A673 (cell line): ENCODE results near the gene FAM98A. TPM values are rescaled to one million over a fixed set of nuclear protein-coding genes. Genes with fewer than 3 reads are reported as not detected.

Experiments used
- BruUV-seq: library from RNA; stranded (reverse); fragments of 400-500 nt; replicated peaks from 2 replicates; lab custom pipeline; 2021; lab: Mats Ljungman, UMichigan
- CTCF ChIA-PET: fragments of 300-600 bp; sonication (Branson Sonifier 250); formaldehyde crosslinking; loops from one replicate; lab custom pipeline; 2022; ENCODE audit warnings: antibody characterized with exemption; lab: Charles Lee
- POLR2A ChIA-PET: fragments of 300-600 bp; sonication (Branson Sonifier 250); formaldehyde crosslinking; loops from one replicate; lab custom pipeline; 2022; ENCODE audit warnings: antibody characterized with exemption; ENCODE audit not compliant: low non-redundant PET; lab: Charles Lee
- DNase-seq: peaks from one replicate; pipeline ENCODE4 v3.0.0-alpha.2; 2015; ENCODE audit warnings: low spot score
- H3K27ac ChIP-seq: fragments of 200-600 bp; sonication (generic); 2 replicates; pipeline ENCODE4 v1.5.1; 2016; ENCODE audit warnings: mixed run types, low read depth, mild to moderate bottlenecking, mixed read lengths, antibody characterized with exemption, low read length; ENCODE audit not compliant: poor library complexity, severe bottlenecking
- H3K27me3 ChIP-seq: fragments of 200-600 bp; sonication (generic); replicated peaks from 2 replicates; pipeline ENCODE4 v1.6.1; 2017; ENCODE audit warnings: mixed run types, low read depth, mild to moderate bottlenecking, mixed read lengths, antibody characterized with exemption, low read length; ENCODE audit not compliant: insufficient read depth, poor library complexity
- H3K36me3 ChIP-seq: fragments of 200-600 bp; sonication (generic); 2 replicates; pipeline ENCODE4 v1.6.1; 2016; ENCODE audit warnings: mixed run types, mild to moderate bottlenecking, mixed read lengths, antibody characterized with exemption, low read length; ENCODE audit not compliant: insufficient read depth, poor library complexity, severe bottlenecking
- H3K4me1 ChIP-seq: fragments of 200-600 bp; sonication (generic); 2 replicates; pipeline ENCODE4 v1.6.1; 2017; ENCODE audit warnings: mixed run types, mild to moderate bottlenecking, mixed read lengths, antibody characterized with exemption, low read length; ENCODE audit not compliant: insufficient read depth, poor library complexity, severe bottlenecking
- H3K4me3 ChIP-seq: fragments of 200-600 bp; sonication (generic); 2 replicates; pipeline ENCODE4 v1.5.1; 2016; ENCODE audit warnings: low read depth, mixed run types, mild to moderate bottlenecking, mixed read lengths, low read length; ENCODE audit not compliant: poor library complexity, severe bottlenecking
- H3K9me3 ChIP-seq: fragments of 200-600 bp; sonication (generic); 2 replicates; pipeline ENCODE4 v1.6.1; 2016; ENCODE audit warnings: mixed run types, low read depth, mild to moderate bottlenecking, mixed read lengths, antibody characterized with exemption, low read length; ENCODE audit not compliant: poor library complexity, severe bottlenecking
- EZH2 ChIP-seq: fragments of 200-600 bp; sonication (generic); IDR thresholded peaks from 2 replicates; pipeline ENCODE4 v1.6.1; 2017; ENCODE audit warnings: borderline replicate concordance, low read depth, mild to moderate bottlenecking, mixed read lengths, antibody characterized with exemption, low read length; ENCODE audit not compliant: poor library complexity, severe bottlenecking
- intact Hi-C: fragments of 100-400 bp; cut with micrococcal nuclease; formaldehyde crosslinking; loops from one replicate; pipeline ENCODE4 v1.10.0; 2022; ENCODE audit not compliant: unreplicated experiment
- total RNA-seq: library from RNA; stranded (reverse); gene quantifications from 2 replicates; pipeline ENCODE4 v1.2.3, GENCODE V29; 2021
- TF ChIP-seq, protein P1 (sequence below): fragments of 300-800, 200-600 bp; sonication (generic); conservative IDR thresholded peaks from 2 replicates; pipeline ENCODE4 v1.5.1; 2017; ENCODE audit warnings: low read depth, mild to moderate bottlenecking, antibody characterized with exemption, low read length, moderate library complexity, mixed read lengths

FAM98A gene
- total RNA-seq, 1 experiment from 2014 or later = 64.7 TPM

DNA sequence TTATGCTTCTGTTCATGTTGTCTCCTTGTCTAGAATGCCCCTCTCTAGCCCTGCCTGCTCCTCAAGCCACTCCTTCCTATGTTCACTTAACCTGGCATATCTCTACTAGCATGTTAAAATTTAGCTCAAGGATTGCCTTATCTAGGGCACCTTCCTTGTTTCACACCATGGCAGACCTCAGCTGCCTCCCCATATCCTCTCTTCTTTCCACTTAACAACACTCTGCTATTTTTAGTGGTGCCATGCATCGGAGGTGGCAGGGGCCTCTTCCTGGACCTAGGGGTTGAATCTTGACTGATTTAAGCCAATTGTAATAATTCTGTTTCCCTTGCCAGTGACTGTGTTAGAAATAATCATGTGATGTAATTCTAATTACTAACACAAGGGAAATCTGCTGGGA, 36.9 kb upstream of the FAM98A start:
- no peak overlapping the region for H3K4me3 ChIP-seq
- no peak overlapping the region for H3K27ac ChIP-seq
- BruUV-seq = no TSS peak
- intact Hi-C loops = no loop called here
- H3K27me3 ChIP-seq = peaks cover 11% of the 10 kb centered on the region
- H3K4me1 ChIP-seq = no peaks in the 10 kb centered on the region
- ChIA-PET POLR2A (no interaction called here), CTCF (no interaction called here)
- TF ChIP-seq EZH2 = no peak
- TF ChIP-seq, protein P1, sequence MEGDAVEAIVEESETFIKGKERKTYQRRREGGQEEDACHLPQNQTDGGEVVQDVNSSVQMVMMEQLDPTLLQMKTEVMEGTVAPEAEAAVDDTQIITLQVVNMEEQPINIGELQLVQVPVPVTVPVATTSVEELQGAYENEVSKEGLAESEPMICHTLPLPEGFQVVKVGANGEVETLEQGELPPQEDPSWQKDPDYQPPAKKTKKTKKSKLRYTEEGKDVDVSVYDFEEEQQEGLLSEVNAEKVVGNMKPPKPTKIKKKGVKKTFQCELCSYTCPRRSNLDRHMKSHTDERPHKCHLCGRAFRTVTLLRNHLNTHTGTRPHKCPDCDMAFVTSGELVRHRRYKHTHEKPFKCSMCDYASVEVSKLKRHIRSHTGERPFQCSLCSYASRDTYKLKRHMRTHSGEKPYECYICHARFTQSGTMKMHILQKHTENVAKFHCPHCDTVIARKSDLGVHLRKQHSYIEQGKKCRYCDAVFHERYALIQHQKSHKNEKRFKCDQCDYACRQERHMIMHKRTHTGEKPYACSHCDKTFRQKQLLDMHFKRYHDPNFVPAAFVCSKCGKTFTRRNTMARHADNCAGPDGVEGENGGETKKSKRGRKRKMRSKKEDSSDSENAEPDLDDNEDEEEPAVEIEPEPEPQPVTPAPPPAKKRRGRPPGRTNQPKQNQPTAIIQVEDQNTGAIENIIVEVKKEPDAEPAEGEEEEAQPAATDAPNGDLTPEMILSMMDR = no peak
- DNase-seq = no peak
- no peaks in the 10 kb centered on the region for H3K36me3 ChIP-seq
- no peaks in the 10 kb centered on the region for H3K9me3 ChIP-seq

DNA sequence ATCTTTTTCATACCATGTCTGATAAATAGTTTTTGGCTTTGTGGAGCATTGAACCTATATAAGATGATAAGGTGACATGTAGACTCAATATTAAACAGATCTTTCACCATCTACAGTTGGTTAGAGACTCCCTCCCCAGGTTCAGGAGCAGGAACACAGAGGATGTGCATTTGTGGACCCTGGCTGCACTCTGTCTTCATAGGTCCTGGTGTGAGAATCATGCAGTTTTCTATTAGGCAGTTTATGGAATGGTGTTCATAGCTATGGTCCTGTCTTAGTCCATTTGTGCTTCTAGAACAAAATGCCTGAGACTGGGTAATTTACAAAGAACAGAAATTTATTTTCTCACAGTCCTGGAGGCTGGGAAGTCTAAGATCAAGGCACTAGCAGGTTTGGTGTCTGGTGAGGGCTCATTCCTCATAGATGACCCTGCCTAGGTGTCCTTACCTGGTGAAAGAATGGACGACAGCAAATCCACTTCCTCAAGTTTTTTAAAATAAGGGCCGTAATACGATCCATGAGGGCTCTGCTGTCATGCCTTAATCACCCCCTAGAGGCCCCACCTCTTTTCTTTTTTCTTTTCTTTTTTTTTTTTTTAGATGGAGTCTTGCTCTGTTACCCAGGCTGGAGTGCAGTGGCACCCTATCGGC, 35.3 kb upstream of the FAM98A start:
- Histone ChIP-seq H3K27ac (no peak overlapping the region), H3K36me3 (no peaks in the 10 kb centered on the region), H3K27me3 (peaks cover 3% of the 10 kb centered on the region), H3K9me3 (no peaks in the 10 kb centered on the region), H3K4me1 (no peaks in the 10 kb centered on the region), H3K4me3 (no peak overlapping the region)
- DNase-seq = no peak
- CTCF ChIA-PET = no interaction called here
- BruUV-seq = no TSS peak
- POLR2A ChIA-PET = no interaction called here
- intact Hi-C loops = no loop called here
- TF ChIP-seq EZH2 = no peak

DNA sequence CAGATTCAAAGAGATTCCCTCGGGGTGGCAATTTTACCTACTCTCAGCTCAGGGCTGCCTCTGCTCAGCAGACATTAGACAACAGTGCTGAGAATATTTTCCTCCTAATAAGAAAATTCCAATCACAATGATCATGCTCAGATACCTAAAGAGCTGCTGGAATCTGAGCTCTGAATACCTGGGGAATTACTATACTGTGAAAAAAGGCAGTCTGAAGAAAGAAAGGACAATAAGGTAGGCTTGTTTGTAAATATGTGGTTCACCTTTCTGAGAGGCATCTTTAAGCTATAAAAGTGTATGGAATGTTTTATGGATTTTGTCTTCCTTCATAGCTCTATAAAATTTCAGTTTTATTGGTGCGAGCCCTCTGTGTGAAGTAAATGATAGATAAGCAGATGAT, 34.2 kb upstream of the FAM98A start:
- TF ChIP-seq, protein P1 = no peak
- no peak for TF ChIP-seq EZH2
- Histone ChIP-seq H3K27me3 (peaks cover 3% of the 10 kb centered on the region), H3K36me3 (no peaks in the 10 kb centered on the region), H3K4me1 (no peaks in the 10 kb centered on the region), H3K27ac (no peak overlapping the region), H3K9me3 (no peaks in the 10 kb centered on the region), H3K4me3 (no peak overlapping the region)
- POLR2A ChIA-PET = no interaction called here
- CTCF ChIA-PET = no interaction called here
- no peak for DNase-seq
- BruUV-seq = no TSS peak
- intact Hi-C loops = no loop called here

DNA sequence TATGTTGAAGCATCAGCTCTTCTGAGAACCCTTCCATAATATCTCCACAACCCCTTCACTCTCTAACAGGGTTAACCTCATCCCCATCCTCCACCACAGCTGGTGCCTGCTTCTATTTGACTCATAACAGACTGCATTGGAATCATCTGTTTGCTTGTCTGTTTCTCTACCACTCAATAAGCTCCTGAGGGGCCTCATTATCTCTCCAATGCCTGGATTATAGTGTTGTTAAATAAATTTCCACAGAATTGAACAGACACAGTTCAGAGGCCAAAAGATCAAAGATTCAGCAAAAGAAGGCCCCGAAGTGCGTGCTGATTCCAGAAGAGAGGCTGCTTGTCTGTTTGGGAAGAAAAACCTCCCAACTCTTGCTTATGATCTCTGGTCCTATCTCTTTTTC, 33.7 kb upstream of the FAM98A start:
- H3K9me3 ChIP-seq = no peaks in the 10 kb centered on the region
- no peak overlapping the region for H3K4me3 ChIP-seq
- no peak overlapping the region for H3K27ac ChIP-seq
- no peaks in the 10 kb centered on the region for H3K36me3 ChIP-seq
- BruUV-seq = no TSS peak
- CTCF ChIA-PET = no interaction called here
- TF ChIP-seq EZH2 = no peak
- no peaks in the 10 kb centered on the region for H3K4me1 ChIP-seq
- no peak for DNase-seq
- H3K27me3 ChIP-seq = peaks cover 3% of the 10 kb centered on the region
- intact Hi-C loops = no loop called here
- POLR2A ChIA-PET = no interaction called here
